IPS DF 19.7 (cell line): ENCODE results near the gene LCMT1.

ENCODE experiments used
- DNase-seq: peaks from one replicate; pipeline ENCODE4 v3.0.0-alpha.2; 2013; ENCODE audit warnings: low read depth, low spot score

LCMT1 gene

GRCh38 chr16:25194273-25194878 lies 82.8 kb downstream of the LCMT1 start:
- no peak for DNase-seq

GRCh38 chr16:25198021-25198420 lies 86.5 kb downstream of the LCMT1 start:
- no peak for DNase-seq

GRCh38 chr16:25199457-25199856 lies 87.9 kb downstream of the LCMT1 start:
- no peak for DNase-seq

- no peak for DNase-seq
Observed at GRCh38 chr16:25210758-25211157, 99.2 kb downstream of the LCMT1 start.

- no peak for DNase-seq
Observed at GRCh38 chr16:25212636-25213035, 101.1 kb downstream of the LCMT1 start.

GRCh38 chr16:25213709-25214397 lies 102.3 kb downstream of the LCMT1 start:
- no peak for DNase-seq

- no peak for DNase-seq
Observed at GRCh38 chr16:25217112-25217511, 105.6 kb downstream of the LCMT1 start.

- no peak for DNase-seq
Observed at GRCh38 chr16:25217921-25218320, 106.4 kb downstream of the LCMT1 start.

- DNase-seq, result no peak
Observed at GRCh38 chr16:25219070-25219737, 107.7 kb downstream of the LCMT1 start.

- DNase-seq, result no peak
Observed at GRCh38 chr16:25222959-25223358, 111.4 kb downstream of the LCMT1 start.

GRCh38 chr16:25223964-25224363 lies 112.4 kb downstream of the LCMT1 start:
- no peak for DNase-seq

- DNase-seq, result no peak
Observed at GRCh38 chr16:25224731-25225319, 113.3 kb downstream of the LCMT1 start.
